HG03442 (cell line): Measurements from ENCODE around the gene SETX.
"Not testable (repeated sequence)": the region's sequence is repeated elsewhere in the genome, so short reads cannot be mapped to it uniquely, and the experiment has no call there.

Experiments used
- ATAC-seq: cut with Tn5 transposase; IDR thresholded peaks from one replicate; pipeline ENCODE4 v1.9.1; 2021; ENCODE audit warnings: mild to moderate bottlenecking, moderate library complexity; ENCODE audit not compliant: unreplicated experiment

The SETX gene

DNA sequence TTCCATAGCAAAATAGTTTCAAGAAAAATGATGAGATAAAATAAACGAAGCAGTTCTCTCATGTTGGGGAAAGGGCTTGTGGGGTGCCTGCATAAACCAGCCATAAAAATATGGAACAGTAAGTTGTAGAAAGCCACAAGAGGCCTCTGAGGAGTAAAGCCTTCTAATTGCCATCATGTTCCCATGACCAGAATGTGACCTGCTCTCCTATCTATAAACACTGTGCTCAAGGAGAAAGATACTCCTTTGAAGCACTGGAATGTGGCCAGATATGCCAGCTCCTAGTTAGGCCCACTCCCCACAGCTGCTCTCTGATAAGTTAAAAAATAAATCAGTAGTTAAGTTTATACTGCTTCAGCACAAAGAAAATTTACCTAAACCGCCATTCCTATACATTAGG, 65.8 kb downstream of the SETX start:
- no peak for ATAC-seq

DNA sequence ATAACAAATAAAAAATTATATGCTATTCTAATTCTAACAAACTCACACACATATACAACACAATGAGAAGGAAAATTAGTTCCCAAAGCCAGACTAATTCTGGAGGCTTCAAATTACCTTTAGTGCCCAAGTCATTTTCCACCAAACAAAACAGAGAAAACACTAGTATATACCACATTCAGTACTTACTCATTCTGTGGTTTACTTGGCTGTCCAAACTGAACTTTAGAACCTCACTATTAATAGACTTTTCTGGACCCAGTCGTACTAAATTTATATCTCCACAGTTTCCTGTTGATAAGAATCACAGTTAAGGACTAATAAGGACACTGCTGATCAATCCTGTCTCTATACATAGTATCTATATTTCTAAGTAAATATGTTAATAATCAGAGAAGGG, 66.4 kb downstream of the SETX start:
- ATAC-seq = no peak

DNA sequence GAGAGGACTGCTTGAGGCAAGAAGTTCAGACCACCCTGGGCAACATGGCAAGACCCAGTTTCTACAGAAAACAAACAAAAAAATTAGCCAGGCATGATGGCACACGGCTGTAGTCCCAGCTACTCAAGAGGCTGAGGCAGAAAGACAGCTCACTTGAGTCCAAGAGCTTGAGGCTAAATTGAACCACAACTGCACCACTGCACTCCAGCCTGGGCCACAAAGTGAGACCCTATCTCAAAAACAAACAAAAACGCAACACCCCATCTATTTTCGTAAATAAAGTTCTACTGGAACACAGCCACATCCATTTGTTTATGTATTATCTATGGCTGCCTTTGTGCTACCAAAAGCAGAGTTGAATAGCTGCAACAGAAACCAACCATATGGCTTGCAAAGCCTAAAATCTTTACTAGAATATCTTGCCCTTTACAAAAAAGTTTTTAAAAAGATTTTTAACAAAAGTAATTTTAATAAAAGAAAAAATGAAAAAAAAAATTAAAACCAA, 67.5 kb downstream of the SETX start:
- ATAC-seq = no peak

DNA sequence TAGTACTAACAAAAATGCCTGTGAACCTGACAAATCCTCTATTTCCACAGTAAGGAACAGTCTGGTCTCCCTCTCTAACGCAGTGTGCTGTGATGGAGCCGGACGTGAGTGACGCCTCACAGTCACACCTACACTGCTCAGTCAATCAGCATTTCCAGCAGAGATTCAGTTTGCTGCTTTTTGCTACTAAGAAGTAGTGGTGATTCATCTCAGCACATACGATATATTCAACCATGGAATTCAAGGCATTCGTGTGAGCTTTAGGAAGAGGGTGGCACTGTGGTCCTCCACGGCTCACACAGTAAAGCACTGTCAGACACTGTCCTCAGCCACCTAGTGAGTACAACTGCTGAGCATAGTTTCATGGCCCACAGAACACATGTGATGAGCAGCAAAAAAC, 70.9 kb downstream of the SETX start:
- no peak for ATAC-seq

DNA sequence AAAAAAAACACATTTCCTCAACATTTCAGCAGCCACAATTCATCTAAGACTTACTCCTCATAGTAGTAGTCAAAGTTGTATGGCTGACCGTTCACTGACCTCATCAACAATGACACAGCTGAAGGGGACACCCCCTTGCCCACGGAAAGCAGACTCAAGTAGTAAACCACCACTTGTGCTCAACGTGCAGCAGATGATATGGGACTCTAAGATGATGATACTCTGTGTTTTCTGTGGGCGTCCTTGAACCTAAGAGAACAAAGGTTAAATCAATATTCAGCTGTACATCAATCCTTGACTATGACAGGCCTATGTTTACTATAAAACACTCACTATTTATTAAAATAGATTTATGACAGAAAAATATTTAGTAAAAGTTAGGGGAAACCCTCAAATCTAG, 71.6 kb downstream of the SETX start:
- ATAC-seq = no peak

DNA sequence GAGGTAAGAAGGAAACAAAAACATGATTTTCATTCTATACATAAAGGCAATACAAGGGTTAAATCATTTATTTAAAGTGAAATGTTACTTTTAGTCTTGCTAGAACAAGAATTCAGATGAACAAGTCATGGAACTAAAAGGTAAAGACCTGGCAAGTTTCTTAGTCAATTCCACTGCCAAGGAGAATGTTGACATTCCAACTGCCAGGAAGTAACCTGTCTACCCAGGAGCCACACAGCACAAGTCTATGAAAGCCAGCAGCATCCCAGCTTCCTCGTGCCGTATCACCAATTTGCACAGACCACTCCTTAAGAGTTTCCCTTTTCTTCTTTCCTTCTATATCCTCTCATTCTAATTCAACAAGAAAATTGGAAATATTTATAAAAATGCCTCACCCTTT, 79.9 kb downstream of the SETX start:
- no peak for ATAC-seq

DNA sequence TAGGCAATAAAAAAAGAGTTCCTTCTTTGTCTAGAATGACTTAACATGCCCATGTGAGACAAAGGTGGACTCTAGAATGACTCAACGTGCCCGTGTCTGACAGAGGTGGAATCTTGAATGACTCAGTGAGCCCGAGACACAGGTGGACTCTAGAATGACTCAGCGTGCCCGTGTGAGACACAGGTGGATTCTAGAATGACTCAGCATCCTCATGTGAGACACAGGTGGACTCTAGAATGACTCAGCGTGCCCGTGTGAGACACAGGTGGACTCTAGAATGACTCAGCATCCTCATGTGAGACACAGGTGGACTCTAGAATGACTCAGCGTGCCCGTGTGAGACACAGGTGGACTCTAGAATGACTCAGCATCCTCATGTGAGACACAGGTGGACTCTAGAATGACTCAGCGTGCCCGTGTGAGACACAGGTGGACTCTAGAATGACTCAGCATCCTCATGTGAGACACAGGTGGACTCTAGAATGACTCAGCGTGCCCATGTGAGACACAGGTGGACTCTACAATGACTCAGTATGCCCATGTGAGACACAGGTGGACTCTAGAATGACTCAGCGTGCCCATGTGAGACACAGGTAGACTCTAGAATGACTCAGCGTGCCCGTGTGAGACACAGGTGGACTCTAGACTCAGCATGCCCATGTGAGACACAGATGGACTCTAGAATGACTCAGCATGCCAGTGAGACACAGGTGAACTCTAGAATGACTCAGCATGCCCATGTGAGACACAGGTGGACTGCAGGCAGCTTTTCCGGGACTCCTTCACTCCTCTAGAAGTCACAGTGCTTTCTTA, 84.9 kb downstream of the SETX start:
- ATAC-seq = not testable (repeated sequence)

DNA sequence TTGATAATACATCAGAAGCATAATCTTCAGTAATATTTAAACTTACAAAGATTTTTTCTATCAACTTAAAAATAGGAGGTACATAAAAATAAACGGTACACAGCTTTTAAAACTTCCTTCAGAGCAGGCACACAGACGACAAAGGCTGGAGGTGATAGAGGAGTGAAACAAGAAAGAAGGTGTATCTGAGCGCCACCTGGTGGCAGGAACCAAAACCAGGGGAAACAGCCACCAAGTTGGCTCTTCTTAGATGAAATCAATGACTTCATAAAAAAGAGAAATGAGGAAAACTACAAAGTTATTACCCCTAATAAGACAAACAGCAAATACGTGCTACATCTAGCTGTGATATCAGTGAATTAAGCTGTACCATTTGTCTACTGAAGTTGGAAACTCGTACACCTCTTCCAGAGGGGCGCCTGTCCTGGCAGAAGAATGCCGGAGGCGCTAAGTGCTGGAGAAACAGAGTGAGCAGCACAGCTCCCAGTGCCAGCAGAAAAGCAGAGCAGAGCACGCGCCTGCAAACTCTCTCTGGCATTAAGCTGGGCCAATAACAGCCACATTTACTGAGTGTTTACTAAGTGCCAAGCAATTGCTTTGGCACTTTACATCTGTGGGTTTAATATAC, 85.9 kb downstream of the SETX start:
- ATAC-seq = no peak

DNA sequence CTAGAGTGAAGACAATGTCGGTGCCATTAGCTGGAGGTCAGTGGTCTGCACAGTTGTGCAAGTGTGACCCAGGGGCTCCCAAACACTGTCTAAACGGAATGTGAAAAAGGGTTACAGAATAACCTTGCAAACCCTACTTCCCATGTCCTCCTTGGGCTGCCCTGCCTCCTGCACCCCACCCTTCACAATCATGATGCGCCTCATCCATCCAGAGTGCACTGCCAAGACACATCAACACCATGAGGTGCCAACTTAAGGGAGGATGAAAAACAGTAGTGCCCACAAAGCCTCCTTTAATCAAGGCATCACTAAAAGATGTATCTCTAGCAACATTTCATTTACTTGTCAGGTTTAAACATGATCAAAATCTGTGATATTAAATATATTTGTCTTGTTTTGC, 87.1 kb downstream of the SETX start:
- ATAC-seq = no peak

DNA sequence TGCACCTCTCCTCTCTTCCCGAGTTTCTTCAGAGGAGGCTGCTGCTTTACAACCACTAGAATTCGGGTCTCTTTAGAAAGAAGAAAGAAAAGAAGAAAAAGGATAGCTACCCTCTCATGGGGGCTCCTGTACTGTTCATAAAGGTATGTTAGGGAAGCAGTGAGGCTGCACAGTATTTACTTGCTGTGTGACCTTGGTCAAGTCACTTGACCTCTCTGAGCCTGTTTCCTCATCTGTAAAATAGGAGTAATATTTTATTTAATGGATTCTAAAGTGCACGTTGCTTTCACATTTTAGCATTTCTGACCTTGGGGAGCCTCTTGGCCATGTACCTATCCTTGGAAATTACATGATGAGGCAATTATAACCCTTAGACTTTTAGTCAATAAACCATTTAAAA, 88.8 kb downstream of the SETX start:
- no peak for ATAC-seq

DNA sequence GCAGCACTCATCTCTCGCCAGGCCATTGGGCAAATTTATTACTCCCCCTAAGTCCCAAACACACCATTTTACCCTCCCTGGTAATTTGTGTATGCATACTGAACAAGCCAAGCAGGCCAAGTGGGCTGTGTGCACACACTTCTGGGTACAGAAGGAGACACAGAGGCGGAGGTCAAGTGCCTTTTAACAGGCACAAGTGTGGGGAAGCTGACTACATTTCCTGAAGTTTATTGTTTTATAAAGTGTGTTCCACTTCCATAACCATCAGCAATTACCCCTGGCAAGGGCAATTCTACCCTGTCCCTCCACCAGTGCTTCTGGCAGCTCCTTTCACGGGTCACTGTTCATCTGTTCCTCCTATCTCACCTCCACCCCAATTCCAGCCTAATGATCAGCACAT, 93.9 kb downstream of the SETX start:
- ATAC-seq = no peak

DNA sequence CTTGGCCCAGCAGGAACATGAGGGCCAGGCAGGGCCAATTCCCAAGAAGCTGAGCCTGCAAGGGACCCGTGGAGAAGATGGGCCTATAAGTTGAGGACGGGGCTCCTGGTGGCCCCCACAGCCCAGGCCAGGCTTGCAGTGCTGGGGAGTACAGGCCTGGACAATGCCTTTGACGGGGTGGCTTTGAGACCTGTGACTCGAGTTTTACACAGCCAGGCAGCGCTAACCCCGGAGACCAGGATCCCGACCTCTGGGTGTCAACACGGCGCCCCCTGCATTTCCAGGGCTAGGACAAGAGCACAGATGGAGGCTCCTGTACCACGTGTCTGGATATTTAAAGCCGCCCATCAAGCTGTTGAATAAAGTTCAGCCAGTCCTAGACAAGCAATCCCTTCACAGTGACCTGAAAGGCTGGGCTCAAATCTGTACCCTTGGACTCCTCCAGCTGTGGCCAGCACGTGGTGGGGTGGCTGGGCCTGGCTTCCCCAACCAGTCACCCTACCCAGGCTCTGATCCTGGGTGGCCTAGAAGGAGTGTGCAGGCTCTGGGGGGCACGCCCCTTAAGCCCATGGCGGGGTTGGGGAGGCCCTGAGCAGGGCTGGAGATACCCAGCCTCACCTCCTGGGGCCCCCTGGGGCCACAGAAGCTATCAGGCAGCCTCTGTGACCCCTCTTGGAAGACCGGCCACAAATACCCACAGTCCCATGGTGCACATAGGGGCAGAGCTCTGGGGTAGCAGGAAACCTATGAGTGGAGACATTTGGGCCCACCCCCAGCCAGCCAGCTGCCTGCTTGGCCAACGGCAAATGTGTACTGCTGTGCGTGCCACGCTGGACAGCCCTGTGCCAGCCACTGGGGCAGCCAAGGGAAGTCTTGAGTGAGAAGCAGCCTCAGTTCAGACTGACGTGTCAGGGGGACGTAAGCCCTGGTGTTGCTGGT, 104.2 kb downstream of the SETX start:
- no peak for ATAC-seq

DNA sequence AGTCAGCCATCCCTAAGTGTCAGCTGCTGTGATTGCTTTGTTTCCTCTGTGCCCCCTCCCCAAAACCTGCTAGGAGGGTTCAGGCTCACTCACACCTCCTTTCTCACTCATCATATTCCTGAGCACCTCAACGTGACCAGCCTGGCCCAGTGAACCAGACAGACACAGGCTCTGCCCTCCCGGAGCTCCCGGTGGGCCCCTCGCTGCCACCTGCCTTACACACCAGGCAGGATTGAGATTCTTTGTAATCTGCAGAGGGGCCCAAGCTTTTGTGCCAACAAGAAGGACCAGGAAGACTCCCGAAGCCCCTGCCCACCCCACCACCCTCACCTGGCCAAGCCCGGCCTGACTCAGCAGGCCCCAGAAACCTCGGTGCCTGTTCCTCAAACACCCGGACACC, 105.1 kb downstream of the SETX start:
- ATAC-seq = no peak

DNA sequence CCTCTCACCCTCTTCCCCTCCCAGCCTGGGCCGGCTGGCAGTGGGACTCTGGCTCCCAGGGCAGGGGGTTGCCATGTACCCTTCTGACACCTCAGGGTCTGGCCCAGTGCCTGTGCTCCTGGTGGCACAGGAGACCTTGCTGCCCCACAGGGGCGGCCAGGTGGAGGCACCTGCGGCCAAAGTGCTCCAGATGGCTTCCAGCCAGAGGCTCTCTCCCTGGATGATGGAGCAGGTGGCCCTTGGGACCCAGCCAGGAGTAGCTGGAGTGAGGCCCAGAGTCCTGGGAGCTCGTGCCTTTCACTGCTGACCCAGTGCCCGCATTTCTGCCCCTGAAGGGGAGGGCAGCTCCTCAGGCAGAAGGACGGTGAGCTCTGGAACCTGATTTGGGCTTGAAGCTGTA, 105.7 kb downstream of the SETX start:
- no peak for ATAC-seq

DNA sequence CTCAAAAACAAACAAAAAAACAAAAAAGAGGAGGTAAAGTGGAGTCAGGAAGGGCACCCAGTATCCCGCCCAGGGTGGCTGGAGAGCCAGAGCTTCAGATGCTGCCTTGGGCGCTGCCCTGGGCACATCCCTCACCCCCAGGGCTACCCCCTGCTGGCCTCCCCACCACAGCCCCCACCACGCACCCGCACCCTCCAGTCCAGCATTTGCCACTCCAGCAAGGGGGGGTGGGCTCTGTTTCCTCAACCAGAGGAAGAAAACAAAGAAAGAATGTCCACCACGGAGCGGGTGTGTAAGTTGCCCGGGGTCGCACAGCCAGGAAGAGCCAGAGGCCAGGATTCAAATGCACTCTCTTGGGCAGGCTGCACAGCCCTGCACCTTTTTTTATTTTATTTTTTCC, 106.8 kb downstream of the SETX start:
- no peak for ATAC-seq

DNA sequence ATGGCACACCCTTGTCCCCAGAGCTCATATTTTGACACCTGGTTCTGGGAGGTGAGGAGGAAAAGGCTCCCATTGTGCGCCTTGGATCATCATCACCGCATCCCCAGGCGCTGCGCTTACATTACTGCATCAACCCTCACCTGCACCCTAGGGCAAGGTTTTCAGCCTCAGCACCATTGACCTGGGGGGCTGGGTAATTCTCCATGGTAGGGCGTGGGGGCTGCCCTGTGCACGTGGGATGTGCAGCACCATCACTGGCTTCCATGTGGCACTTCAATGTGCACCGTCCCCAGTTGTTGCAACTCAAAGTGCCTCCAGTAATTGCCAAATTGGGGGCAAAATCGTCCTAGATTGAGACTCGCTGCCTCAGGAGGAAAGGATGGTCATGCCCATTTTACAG, 109.3 kb downstream of the SETX start:
- no peak for ATAC-seq

DNA sequence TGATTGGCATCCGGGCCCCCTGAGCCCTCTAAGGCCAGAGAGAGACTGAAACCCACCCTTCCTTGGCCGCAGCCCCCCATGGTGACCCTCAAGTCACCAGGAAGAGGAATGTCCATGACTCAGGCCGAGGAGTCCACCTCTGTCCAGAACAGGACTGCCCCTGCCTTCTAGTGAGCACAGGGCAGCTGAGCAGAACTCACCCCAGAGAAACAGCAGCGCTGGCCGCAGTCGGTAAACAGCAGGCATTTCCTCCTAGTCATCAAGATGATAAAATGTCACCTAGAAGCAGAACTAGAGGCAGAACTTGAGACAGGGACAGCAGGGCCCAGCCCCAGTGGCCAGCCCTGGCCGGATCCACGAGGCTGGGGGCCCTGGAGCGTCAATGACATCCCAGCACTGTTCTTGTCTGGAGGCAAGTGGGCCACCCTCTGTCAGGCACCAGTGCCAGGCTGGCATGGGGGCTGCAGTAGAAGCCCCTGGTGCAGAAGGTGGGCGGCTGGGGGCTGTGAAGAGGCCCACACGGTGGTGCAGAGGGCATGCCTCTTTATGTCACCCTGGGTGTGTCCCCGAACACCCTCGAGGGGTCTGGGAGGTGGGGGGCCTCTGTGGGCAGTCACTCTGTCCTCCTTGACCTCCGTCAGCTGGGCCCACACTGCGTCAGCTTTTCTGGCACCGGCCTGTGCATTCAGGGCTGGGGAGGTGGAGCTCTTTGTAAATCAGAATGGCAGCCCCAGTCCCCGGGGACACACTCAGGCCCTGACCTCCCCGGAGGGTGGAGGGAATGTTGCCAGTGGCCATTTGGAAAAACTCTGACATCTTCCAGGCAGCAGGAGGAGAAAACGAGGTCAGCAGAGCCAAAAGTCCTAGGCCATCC, 110.0 kb downstream of the SETX start:
- no peak for ATAC-seq

DNA sequence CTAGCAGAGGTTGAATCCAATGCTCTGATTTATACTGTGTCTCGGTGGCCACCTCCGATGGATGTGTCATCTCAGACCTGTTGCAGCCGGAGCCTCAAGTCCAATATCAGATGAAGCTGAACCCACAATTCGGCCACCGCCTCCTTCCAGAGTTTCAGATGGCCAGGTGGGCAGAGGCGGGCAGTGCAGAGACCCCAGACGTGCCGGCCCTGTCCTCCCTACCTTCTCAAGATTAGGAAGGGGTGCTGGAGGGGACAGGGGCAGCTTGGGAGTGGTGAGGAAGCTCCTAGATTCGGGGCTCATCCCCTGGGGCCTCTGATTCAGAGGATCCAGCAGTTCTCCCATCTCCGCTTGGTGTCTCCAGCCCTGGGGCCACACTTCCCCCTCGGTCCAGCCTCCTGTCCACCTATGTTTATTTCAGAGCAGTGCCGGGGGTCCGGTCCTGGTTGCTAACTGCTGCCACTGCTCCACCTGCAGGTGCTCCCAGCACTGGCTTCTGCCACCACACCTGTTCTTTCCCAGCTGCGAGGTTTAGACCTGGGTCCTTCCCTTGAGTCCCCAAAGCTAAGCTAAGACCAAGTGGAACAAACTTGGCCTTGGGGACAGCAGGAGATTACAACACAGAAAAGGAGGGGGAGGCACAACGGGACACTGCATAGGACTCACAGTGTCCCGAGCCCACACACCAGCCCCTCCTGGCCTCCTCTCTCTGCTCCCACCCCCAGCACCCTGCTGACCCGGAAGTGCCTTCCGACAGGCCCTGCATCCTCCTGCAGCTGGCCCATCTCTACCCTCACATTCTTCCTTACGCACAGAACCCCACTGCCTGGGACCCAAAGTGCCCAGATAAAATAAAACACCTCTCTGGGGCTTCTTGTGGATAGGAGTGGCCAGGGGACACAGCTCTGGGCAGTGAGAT, 111.4 kb downstream of the SETX start:
- ATAC-seq = no peak

DNA sequence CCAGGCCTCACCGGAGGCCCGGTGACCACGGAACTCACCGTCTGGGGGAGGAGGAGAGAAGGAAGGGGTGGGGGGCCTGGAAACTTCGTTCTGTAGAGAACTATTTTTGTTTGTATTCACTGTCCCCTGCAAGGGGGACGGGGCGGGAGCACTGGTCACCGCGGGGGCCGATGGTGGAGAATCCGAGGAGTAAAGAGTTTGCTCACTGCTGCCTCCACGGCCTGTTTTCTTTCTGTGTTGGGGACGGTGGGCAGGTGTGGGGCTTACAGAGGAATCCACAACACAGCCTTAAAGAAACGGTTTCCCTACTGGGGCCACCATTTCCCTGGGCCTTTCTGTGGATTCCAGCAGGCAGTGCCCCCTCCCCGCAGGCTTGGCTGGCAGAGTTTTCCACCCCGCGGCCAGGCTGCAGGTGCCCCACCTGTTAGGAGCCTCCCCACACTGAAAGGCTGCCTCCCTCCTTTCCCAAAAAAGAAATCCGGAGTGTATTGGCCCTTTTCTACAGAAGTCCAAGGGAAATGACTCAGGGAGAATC, 112.1 kb downstream of the SETX start:
- ATAC-seq = no peak
